HuH-7 (cell line): ENCODE results near the gene THOC7.

Experiments used
- DNase-seq: peaks from one replicate; pipeline ENCODE4 v3.0.0; 2011; ENCODE audit warnings: low spot score

Gene THOC7

DNA sequence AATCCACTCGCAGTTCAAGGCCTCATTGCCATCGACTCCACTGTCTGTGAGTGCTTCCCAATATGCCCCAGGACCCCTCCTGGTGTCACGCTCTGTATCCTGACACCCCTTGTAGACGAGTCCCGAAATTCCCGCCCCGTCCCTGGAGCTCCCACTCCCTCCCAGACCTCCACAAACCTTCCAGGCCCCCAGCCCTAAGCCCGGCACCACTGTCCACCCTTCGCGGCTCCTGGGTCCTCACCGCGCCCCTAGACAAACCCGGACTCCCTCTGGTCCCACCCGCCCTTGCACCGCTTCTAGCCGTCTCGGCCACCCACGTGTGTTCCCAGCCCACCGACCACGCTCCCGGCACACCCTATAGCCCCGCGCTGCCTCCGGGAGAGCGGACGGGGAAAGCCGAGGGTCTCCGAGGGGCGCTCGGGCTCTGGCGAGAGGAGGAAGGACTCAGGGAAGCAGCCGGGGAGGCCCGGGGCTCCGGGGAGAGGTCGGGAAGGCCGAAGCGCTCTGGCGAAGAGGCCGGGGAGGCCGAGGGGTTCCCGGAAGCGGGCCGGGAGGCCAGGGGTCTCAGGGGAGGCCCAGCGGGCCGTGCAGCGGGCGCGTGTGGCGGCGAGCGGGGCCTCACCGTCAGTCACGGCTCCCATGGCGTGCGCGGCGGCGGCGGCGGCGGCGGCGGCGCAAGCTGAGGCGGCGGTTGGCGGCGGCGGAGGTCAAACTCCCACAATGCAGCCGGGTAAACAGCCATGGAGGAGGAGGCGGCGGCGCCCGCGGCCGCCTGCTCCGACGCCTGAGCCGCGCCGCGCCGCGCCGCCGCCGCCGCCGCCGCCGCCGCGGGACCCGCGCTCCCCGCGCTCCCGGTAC lies at the start of gene THOC7, which contains the start of gene ATXN7:
Gene THOC7 (minus strand): TSS at position 656 of the 858 bp plus-strand sequence. CDS start 15 bp downstream, at position 641.
Gene ATXN7 (plus strand): TSS at position 718 of the 858 bp plus-strand sequence. CDS start 48,732 bp downstream, outside the sequence.
- peak; percentile 32 for DNase-seq

GRCh38 chr3:63912768-63913588 lies 49.4 kb upstream of the THOC7 start:
- DNase-seq, result peak; percentile 38

GRCh38 chr3:63911873-63912767 lies 48.5 kb upstream of the THOC7 start, which contains the start of gene SCAANT1:
Gene SCAANT1 (minus strand): TSS chr3:63912383.
- DNase-seq, result peak; percentile 53

- no peak for DNase-seq
Measured at GRCh38 chr3:63911509-63911872, 47.9 kb upstream of the THOC7 start.

DNA sequence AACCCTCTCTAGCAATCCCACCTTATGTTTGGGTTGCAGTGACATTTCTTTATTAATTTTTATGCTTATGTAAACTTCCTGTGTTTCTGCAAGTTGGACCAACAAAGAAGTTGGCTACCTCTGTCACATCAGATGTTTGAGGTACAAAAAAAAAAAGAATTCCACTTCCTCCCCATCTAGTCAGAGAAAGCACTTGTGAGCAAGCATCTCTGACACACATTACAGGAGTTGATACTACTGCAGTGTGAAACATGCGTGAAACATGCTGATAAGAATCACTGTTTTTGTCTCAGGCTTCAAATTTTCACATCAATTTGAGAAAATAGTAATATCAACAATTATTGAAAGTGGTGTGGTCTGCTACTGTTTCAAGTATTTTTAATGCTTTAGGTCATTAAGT lies 47.3 kb upstream of the THOC7 start:
- no peak for DNase-seq

DNA sequence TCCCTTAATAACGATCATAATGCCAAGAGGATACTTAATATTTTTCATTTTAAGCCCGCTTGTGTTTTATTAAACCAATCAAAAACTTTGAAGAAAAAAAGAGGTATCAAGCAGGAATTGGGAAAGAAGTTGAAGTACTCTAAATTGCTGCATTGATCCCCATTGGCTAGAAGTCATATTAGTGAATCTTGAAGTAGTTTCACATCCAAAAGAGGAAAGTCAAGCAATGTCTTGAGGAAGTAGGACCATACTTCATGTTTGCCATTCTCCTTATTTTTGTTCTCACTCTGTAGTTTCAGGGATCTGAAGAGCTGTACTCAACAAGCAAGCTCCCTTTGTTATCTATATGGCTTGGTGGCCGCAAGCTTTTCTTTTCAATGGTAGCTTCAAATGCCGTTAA lies 46.4 kb upstream of the THOC7 start:
- DNase-seq, result no peak

GRCh38 chr3:63909431-63909830 lies 45.8 kb upstream of the THOC7 start:
- DNase-seq, result no peak

GRCh38 chr3:63908776-63909175 lies 45.2 kb upstream of the THOC7 start:
- DNase-seq, result no peak

DNA sequence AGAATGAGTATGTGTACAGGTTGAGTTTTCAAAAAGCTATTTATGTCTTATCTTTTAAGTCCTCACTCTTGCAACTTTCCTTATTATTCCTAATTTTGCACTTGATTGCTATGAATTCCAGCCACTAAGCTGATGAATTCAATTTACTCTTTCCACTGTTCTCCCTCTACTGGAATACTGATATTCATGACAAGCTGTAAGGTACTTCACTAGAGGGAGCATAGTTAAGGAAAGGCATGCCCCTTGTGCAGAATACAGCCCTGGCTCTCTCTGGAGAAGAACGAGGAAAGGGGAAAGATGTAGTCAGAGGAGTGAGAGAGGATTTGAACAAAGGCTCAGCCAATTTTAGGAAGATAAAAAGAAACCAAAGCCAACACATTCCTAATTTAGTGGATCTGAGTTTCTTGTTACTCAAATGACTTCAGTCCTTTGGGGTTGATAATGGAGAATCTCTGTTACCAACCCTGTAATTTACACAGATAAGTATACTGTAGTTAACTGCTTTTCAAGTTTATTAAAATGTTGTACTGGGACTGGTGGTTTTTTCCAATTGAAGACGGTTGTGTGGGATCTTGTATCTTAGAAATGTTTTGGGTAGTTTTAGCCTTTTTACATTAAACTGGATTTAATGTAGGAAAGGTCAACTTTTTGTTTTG lies 44.6 kb upstream of the THOC7 start:
- peak; percentile 11 for DNase-seq

- no peak for DNase-seq
Measured at GRCh38 chr3:63905731-63906620, 42.4 kb upstream of the THOC7 start.

DNA sequence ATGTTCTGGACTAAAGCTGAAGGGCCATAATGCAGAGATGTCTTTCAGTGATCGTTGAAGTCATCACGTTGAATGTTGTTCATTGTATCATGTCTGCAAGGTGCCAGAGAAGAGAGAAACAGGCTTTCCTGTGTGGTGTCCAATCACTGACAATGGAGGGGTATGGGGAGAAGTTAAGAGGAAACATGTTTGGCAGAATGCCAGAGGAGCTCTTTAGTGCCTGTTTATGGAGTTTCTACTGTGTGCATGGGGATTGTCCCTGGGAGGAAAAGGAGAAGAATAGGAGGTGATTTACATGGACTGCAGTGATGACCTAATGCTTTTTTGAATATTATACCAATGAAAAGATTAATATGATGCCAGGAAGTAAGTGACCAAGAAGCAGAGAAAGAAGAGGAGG lies 36.9 kb upstream of the THOC7 start:
- no peak for DNase-seq

GRCh38 chr3:63900010-63900409 lies 36.4 kb upstream of the THOC7 start:
- no peak for DNase-seq

GRCh38 chr3:63896332-63897030 lies 32.9 kb upstream of the THOC7 start:
- no peak for DNase-seq

GRCh38 chr3:63895422-63896189 lies 32.0 kb upstream of the THOC7 start:
- DNase-seq, result no peak

GRCh38 chr3:63892773-63893352 lies 29.3 kb upstream of the THOC7 start:
- DNase-seq, result no peak

DNA sequence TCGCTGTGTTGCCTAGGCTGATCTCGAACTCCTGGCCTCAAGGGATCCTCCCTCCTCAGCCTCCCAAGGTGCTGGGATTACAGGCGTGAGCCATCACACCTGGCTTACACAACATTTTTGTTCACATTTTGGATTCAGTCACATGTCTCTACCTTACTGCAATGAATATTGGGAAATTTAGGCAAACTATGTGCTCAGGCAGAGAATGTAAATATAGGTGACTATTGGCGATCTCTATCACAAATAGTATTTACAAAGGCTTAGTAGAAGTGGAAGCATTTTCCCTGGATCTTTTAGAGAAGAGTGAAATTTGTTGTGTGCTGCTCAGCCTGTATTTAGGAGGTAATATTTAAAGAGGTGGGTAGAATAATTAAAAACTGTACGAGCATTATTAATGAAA lies 27.9 kb upstream of the THOC7 start:
- no peak for DNase-seq

GRCh38 chr3:63886858-63887257 lies 23.3 kb upstream of the THOC7 start:
- DNase-seq, result no peak

DNA sequence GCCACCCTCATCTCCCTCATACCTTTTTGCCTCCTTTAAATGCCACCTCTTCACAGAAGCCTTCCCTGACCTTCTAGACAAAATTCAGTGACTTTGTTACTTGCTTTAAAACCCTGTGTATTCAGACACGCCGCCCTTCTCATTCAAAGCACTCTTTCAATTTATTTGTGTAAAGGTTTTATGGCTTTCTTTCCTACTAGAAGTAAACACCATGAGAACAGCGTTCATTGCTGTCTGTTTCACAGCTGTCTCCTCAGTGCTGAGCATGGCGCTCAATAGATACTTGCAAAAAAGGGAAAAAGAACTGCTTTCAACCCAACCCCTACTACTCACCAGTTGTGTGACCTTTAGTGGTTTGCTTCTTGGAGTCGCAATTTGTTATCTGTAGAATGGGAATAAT lies 17.0 kb upstream of the THOC7 start:
- no peak for DNase-seq
